ENCODE results near the gene ADAMTS17.
"Not testable (repeated sequence)": the region's sequence is repeated elsewhere in the genome, so short reads cannot be mapped to it uniquely, and the experiment has no call there.

Gene ADAMTS17

GRCh38 chr15:100339451-100339850, 2.3 kb downstream of the ADAMTS17 start:
- not testable (repeated sequence) for DNase-seq (ENCODE audit: low read depth)

- no peak for DNase-seq (ENCODE audit: low read depth)
Measured at GRCh38 chr15:100338971-100339444, 2.8 kb downstream of the ADAMTS17 start.

GRCh38 chr15:100338247-100338646, 3.5 kb downstream of the ADAMTS17 start:
- DNase-seq (ENCODE audit: low read depth) = no peak

GRCh38 chr15:100337096-100338044, 4.4 kb downstream of the ADAMTS17 start:
- DNase-seq (ENCODE audit: low read depth) = no peak

- DNase-seq (ENCODE audit: low read depth) = no peak
Measured at GRCh38 chr15:100336061-100336460, 5.7 kb downstream of the ADAMTS17 start.

- DNase-seq (ENCODE audit: low read depth) = no peak
Measured at GRCh38 chr15:100335335-100335999, 6.3 kb downstream of the ADAMTS17 start.

- no peak for DNase-seq (ENCODE audit: low read depth)
Measured at GRCh38 chr15:100334905-100335304, 6.9 kb downstream of the ADAMTS17 start.

GRCh38 chr15:100334456-100334855, 7.3 kb downstream of the ADAMTS17 start:
- DNase-seq (ENCODE audit: low read depth) = no peak

- no peak for DNase-seq (ENCODE audit: low read depth)
Measured at GRCh38 chr15:100334015-100334414, 7.8 kb downstream of the ADAMTS17 start.

GRCh38 chr15:100333236-100333635, 8.5 kb downstream of the ADAMTS17 start:
- DNase-seq (ENCODE audit: low read depth) = no peak

- DNase-seq (ENCODE audit: low read depth) = no peak
Measured at GRCh38 chr15:100332721-100333120, 9.1 kb downstream of the ADAMTS17 start.

GRCh38 chr15:100332231-100332630, 9.5 kb downstream of the ADAMTS17 start:
- DNase-seq (ENCODE audit: low read depth) = no peak

- DNase-seq (ENCODE audit: low read depth) = no peak
Measured at GRCh38 chr15:100330629-100331215, 11.1 kb downstream of the ADAMTS17 start.

GRCh38 chr15:100330221-100330620, 11.6 kb downstream of the ADAMTS17 start:
- no peak for DNase-seq (ENCODE audit: low read depth)

GRCh38 chr15:100328796-100329195, 13.0 kb downstream of the ADAMTS17 start:
- no peak for DNase-seq (ENCODE audit: low read depth)

GRCh38 chr15:100318880-100319279, 22.9 kb downstream of the ADAMTS17 start:
- no peak for DNase-seq (ENCODE audit: low read depth)

GRCh38 chr15:100314809-100315400, 26.9 kb downstream of the ADAMTS17 start:
- DNase-seq (ENCODE audit: low read depth) = no peak

GRCh38 chr15:100311833-100312476, 29.8 kb downstream of the ADAMTS17 start:
- no peak for DNase-seq (ENCODE audit: low read depth)

- DNase-seq (ENCODE audit: low read depth) = no peak
Measured at GRCh38 chr15:100311154-100311625, 30.6 kb downstream of the ADAMTS17 start.

GRCh38 chr15:100310513-100311153, 31.1 kb downstream of the ADAMTS17 start:
- DNase-seq (ENCODE audit: low read depth) = no peak

- DNase-seq (ENCODE audit: low read depth) = no peak
Measured at GRCh38 chr15:100310041-100310405, 31.8 kb downstream of the ADAMTS17 start.
